ENCODE results near the gene CYP24A1.

Gene CYP24A1

DNA sequence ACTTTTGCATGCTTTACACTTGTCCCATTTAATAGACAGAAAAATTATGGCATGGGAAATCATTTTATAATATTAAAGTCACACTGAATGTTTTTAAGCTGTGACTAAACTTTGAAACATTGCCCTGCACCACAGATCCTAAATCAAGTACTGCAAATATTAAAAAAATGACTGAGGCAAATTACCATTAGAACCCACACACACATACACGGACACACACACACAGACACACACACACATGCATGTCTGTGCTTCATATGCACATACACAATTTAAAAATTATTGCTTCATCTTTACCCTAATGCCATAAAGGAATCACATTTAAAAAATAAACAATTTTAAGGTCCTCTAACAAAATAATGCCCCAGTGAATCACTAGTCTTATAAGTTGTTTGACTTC lies 19.9 kb downstream of the CYP24A1 start:
- DNase-seq (ENCODE audit: low read depth, low spot score), result no peak
- no peak overlapping the region for H3K4me3 ChIP-seq (ENCODE audit: low read depth, low read length)
- POLR2A ChIA-PET, result no interaction called here
- CTCF ChIA-PET, result interaction anchor here (1.0 kb wide), 1 partner anchor 48 kb away, joined by 3 read pairs; no protein-coding TSS in a partner anchor
- TF ChIP-seq, protein P1, sequence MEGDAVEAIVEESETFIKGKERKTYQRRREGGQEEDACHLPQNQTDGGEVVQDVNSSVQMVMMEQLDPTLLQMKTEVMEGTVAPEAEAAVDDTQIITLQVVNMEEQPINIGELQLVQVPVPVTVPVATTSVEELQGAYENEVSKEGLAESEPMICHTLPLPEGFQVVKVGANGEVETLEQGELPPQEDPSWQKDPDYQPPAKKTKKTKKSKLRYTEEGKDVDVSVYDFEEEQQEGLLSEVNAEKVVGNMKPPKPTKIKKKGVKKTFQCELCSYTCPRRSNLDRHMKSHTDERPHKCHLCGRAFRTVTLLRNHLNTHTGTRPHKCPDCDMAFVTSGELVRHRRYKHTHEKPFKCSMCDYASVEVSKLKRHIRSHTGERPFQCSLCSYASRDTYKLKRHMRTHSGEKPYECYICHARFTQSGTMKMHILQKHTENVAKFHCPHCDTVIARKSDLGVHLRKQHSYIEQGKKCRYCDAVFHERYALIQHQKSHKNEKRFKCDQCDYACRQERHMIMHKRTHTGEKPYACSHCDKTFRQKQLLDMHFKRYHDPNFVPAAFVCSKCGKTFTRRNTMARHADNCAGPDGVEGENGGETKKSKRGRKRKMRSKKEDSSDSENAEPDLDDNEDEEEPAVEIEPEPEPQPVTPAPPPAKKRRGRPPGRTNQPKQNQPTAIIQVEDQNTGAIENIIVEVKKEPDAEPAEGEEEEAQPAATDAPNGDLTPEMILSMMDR (IDR thresholded peaks at IDR 0.05; ENCODE audit: insufficient read depth, low read length, missing control alignments), result no peak

DNA sequence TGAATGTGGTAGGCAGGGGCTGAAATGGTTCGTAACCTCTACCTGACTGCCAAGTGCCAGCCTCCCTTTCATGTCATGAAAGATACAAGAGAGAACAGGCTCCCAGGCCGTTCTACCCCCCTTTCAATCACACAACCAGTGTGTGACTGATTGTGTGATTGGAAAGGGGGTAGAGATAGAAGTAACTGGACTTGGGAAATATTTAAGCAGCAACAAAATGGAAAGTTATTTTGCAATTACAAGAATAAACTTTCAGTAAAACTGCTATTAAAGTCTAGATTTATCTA lies 20.8 kb downstream of the CYP24A1 start:
- TF ChIP-seq, protein P1 (IDR thresholded peaks at IDR 0.05; ENCODE audit: insufficient read depth, low read length, missing control alignments), result no peak
- ChIA-PET POLR2A (no interaction called here), CTCF (no interaction called here)
- DNase-seq (ENCODE audit: low read depth, low spot score), result no peak
- H3K4me3 ChIP-seq (ENCODE audit: low read depth, low read length), result no peak overlapping the region

DNA sequence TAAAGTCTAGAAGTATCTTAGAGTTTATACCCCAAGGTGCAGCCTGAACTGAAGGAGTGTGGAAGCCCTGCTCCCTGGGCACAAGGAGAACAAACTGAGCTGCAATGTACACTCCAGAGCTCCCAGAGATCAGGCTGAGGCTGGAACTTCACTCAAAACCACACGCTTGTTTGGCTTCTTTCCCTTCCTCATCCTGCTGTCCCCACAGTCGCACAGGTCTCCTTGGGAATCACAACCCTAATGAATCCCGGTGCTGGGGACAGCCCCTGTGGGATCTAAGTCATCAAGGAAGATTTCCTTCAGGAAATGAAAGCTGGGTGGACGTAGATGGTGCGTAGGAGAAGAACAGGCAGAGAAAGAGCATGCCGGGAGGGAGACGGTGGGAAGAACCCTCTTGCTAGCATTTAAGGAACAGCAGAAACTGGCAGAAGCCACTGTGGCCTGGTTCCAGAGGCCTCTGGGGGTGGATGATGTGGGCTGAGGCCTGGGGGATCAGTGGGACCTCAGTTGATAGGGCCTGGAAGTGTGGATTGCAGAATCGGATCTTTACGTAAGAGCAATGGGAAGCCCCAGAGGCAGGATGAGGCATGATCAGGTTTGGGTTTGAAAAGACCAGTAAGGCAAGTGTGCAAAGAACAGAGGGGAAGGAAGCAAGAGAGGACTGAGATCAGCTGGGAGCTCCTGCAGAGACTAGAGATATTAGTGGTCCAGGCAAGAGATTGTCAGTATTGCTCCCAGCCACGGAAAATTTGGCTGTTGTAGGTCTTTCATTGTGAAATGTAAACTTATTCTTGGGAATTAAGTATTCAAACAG lies 21.4 kb downstream of the CYP24A1 start:
- POLR2A ChIA-PET, result no interaction called here
- TF ChIP-seq, protein P1 (IDR thresholded peaks at IDR 0.05; ENCODE audit: insufficient read depth, low read length, missing control alignments), result no peak
- CTCF ChIA-PET, result no interaction called here

DNA sequence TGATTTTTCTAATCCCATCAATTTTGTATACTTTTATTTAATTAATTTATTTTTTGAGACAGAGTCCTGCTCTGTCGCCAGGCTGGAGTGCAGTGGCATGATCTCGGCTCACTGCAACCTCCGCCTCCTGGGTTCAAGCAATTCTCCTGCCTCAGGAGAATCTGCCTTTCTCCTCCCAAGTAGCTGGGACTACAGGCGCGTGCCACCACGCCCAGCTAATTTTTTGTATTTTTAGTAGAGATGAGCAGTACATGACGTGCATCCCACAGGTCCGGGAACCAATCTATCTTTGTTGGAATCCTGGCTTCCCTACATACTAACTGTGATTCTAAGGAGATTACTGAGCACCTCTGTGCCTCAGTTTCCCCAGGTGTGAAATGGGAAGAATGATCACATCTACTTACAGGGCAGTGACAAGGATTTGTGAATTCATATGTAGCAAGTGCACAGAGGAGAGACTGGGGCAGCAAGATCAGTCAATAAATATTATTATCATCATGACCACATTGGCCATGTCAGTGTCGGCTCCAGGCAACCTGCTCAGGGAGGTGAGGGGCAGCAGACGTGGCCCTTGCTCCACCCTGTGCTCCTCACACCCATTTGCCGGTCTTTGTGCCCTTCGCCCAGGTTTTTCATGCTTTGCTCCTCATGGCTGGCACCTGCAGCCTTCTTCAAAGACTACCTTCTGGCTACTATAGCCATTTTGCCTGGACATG lies 22.1 kb downstream of the CYP24A1 start:
- POLR2A ChIA-PET, result no interaction called here
- TF ChIP-seq, protein P1 (IDR thresholded peaks at IDR 0.05; ENCODE audit: insufficient read depth, low read length, missing control alignments), result no peak
- CTCF ChIA-PET, result no interaction called here
- no peak for DNase-seq (ENCODE audit: low read depth, low spot score)
- no peak overlapping the region for H3K4me3 ChIP-seq (ENCODE audit: low read depth, low read length)

More for the DNA sequence above, 21.4 kb downstream of the CYP24A1 start:
- H3K4me3 ChIP-seq (ENCODE audit: low read depth, low read length), result no peak overlapping the region
- no peak for DNase-seq (ENCODE audit: low read depth, low spot score)

DNA sequence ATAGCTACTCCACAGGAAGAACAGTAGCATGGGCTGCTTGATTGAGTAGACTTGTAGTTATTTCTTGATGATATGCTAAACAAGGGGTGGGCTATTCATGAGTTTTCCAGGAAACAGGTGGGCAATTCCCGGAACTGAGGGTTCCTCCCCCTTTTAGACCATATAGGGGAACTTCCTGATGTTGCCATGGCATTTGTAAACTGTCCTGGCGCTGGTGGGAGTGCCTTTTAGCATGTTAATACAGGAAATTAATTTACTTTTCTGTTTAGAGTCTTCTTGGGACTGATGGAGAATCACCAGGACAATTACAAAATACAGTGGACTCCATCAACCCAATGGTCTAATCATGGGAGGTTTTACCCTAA lies 22.7 kb downstream of the CYP24A1 start:
- POLR2A ChIA-PET, result no interaction called here
- H3K4me3 ChIP-seq (ENCODE audit: low read depth, low read length), result no peak overlapping the region
- CTCF ChIA-PET, result no interaction called here
- TF ChIP-seq, protein P1 (IDR thresholded peaks at IDR 0.05; ENCODE audit: insufficient read depth, low read length, missing control alignments), result no peak
- DNase-seq (ENCODE audit: low read depth, low spot score), result no peak

DNA sequence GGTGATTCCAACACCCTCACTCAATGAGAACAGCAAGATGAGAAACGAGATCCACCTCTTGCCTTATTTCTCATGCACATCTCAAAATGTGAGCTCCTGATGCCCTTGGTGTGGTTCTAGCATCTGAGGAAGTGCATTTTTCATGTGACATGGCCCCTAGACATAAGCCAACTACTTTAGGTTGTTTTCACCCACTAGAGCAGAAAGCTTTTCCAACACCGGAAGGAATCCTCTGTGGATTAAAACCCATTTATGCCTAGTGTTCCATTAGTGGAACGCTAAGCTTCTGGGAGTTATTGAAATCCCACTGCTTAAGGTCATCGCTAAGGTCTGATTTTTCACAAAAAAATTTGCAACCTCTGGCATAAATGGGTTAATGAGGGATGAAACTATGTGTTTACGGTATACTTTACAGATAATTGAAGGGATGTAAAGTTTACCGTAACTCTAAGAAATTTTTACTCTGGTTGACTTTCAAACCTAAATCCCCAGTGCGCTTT lies 24.0 kb downstream of the CYP24A1 start:
- ChIA-PET POLR2A (no interaction called here), CTCF (interaction anchor here (1.4 kb wide), 2 partner anchors 34 to 46 kb away, joined by 4 to 6 read pairs; no protein-coding TSS in a partner anchor)
- no peak for DNase-seq (ENCODE audit: low read depth, low spot score)
- no peak overlapping the region for H3K4me3 ChIP-seq (ENCODE audit: low read depth, low read length)
- TF ChIP-seq, protein P1 (IDR thresholded peaks at IDR 0.05; ENCODE audit: insufficient read depth, low read length, missing control alignments), result no peak
